Coronary artery (tissue), 2 donors: ENCODE measurements around the gene EME2.

Experiments
- DNase-seq: peaks from one replicate; pipeline ENCODE4 v3.0.0-alpha.2; 2017; ENCODE audit warnings: low spot score
- H3K27ac ChIP-seq, 2 donors: fragments of 200-600 bp; sonication (generic); one replicate each; pipeline ENCODE4 v1.5.1; 2016 to 2019
- H3K4me3 ChIP-seq: fragments of 200-600 bp; sonication (generic); 2 replicates; pipeline ENCODE4 v1.5.1; 2016; ENCODE audit warnings: mild to moderate bottlenecking, moderate library complexity
- CTCF ChIP-seq: fragments of 200-600 bp; sonication (generic); IDR thresholded peaks from one replicate; pipeline ENCODE4 v1.5.1; 2019; ENCODE audit warnings: antibody characterized with exemption

The EME2 gene

GRCh38 chr16:1818204-1818872 lies 45.7 kb downstream of the EME2 start:
- DNase-seq, result no peak
- H3K4me3 ChIP-seq, result no peak overlapping the region
- TF ChIP-seq CTCF, result no peak
- H3K27ac ChIP-seq, result no peak overlapping the region

GRCh38 chr16:1818873-1819525 lies 46.4 kb downstream of the EME2 start:
- TF ChIP-seq CTCF, result no peak
- DNase-seq, result no peak
- H3K27ac ChIP-seq, result no peak overlapping the region
- no peak overlapping the region for H3K4me3 ChIP-seq

GRCh38 chr16:1819611-1820010 lies 47.0 kb downstream of the EME2 start:
- H3K4me3 ChIP-seq, result no peak overlapping the region
- TF ChIP-seq CTCF, result no peak
- DNase-seq, result no peak
- no peak overlapping the region for H3K27ac ChIP-seq

GRCh38 chr16:1820096-1820945 lies 47.7 kb downstream of the EME2 start:
- TF ChIP-seq CTCF, result no peak
- H3K27ac ChIP-seq, result no peak overlapping the region
- no peak overlapping the region for H3K4me3 ChIP-seq
- no peak for DNase-seq

- no peak for TF ChIP-seq CTCF
- DNase-seq, result no peak
- Histone ChIP-seq H3K27ac (no peak overlapping the region), H3K4me3 (no peak overlapping the region)
These were observed 48.3 kb downstream of the EME2 start for GRCh38 chr16:1820946-1821290.

- H3K4me3 ChIP-seq, result no peak overlapping the region
- H3K27ac ChIP-seq, result no peak overlapping the region
- TF ChIP-seq CTCF, result no peak
- DNase-seq, result no peak
These were observed 49.4 kb downstream of the EME2 start for GRCh38 chr16:1821861-1822611.
